A549 (cell line): ENCODE measurements around the gene TAB3. TPM values are rescaled to one million over a fixed set of nuclear protein-coding genes. Genes with fewer than 3 reads are reported as not detected.
A peak's percentile ranks its signal among the peaks of the same experiment; 100 is the strongest.

Experiments used
- ATAC-seq, 2 experiments: fragments of 200-7000 bp in 1 of 2; fragments of >200 bp in 1 of 2; cut with Nextera tagmentation in 1 of 2; cut with Tn5 transposase in 1 of 2; 3 replicates each; pipeline versions ENCODE4 v1.8.0 to v1.9.1; 2018 to 2020; ENCODE audit warnings: mild to moderate bottlenecking in 1 of 2, moderate library complexity in 1 of 2
- CTCF ChIA-PET: fragments of 300-600 bp; sonication (Branson Sonifier 250); formaldehyde crosslinking; extraction: SDS; loops from one replicate; lab custom pipeline; 2021; ENCODE audit warnings: antibody characterized with exemption, inconsistent platforms; lab: Yijun Ruan, JAX
- POLR2A ChIA-PET: fragments of 350-600 bp; formaldehyde crosslinking; extraction: SDS; loops from one replicate; lab custom pipeline; 2021; ENCODE audit warnings: antibody characterized with exemption, inconsistent platforms; lab: Yijun Ruan, JAX
- DNase-seq, 2 experiments: peaks; one replicate each; pipeline versions ENCODE4 v3.0.0 to v3.0.0-alpha.2; 2011 to 2016; ENCODE audit warnings: low read depth in 1 of 2, low spot score in 1 of 2
- FAIRE-seq: peaks from 2 replicates; lab custom pipeline; 2011; peaks lifted over from hg19 to GRCh38; lab: Jason Lieb, UNC
- H3K27ac ChIP-seq, 2 experiments: fragments of >200 bp; sonication (Bioruptor Twin); formaldehyde crosslinking; 3 replicates each; pipeline ENCODE4 v1.5.1; 2016 to 2017
- H3K4me1 ChIP-seq: fragments of >200 bp; sonication (Bioruptor Twin); formaldehyde crosslinking; 3 replicates; pipeline ENCODE4 v1.6.1; 2016
- H3K4me2 ChIP-seq: fragments of >200 bp; sonication (Bioruptor Twin); formaldehyde crosslinking; 3 replicates; pipeline ENCODE4 v1.6.1; 2016
- H3K4me3 ChIP-seq: fragments of >200 bp; sonication (Bioruptor Twin); formaldehyde crosslinking; 3 replicates; pipeline ENCODE4 v1.5.1; 2016
- H3K9me3 ChIP-seq: fragments of >200 bp; sonication (Bioruptor Twin); formaldehyde crosslinking; 3 replicates; pipeline ENCODE4 v1.6.1; 2016
- CBX2 ChIP-seq: fragments of 200-600 bp; sonication (generic); IDR thresholded peaks from 2 replicates; pipeline ENCODE4 v1.6.1; 2016; ENCODE audit warnings: low read depth, mild to moderate bottlenecking, borderline replicate concordance
- CEBPB ChIP-seq, 2 experiments: fragments of >200 bp in 1 of 2; sonication (Bioruptor Twin) in 1 of 2; formaldehyde crosslinking in 1 of 2; IDR thresholded peaks; 2 replicates each; pipeline ENCODE4 v1.6.1; 2012 to 2016
- CHD4 ChIP-seq: fragments of 200-600 bp; sonication (generic); IDR thresholded peaks from 2 replicates; pipeline ENCODE4 v1.6.1; 2016; ENCODE audit warnings: antibody characterized with exemption, mild to moderate bottlenecking, borderline replicate concordance
- HOXB5 ChIP-seq: fragments of 250-450 bp; sonication (Bioruptor Pico); IDR thresholded peaks from 2 replicates; pipeline ENCODE4 v1.5.0; 2020; ENCODE audit warnings: mild to moderate bottlenecking, moderate library complexity
- MAFK ChIP-seq: fragments of 450-650 bp; IDR thresholded peaks from 2 replicates; pipeline ENCODE4 v1.6.1; 2014; ENCODE audit not compliant: partially characterized antibody
- MYC ChIP-seq: IDR thresholded peaks from 2 replicates; pipeline ENCODE4 v1.6.1; 2012; ENCODE audit warnings: mild to moderate bottlenecking, inconsistent platforms, low read length, improper control_type of control experiment, borderline replicate concordance
- PHF8 ChIP-seq: fragments of 200-600 bp; sonication (generic); IDR thresholded peaks from 2 replicates; pipeline ENCODE4 v1.6.1; 2016; ENCODE audit warnings: low read depth, mild to moderate bottlenecking, antibody characterized with exemption, moderate library complexity, borderline replicate concordance
- POLR2A ChIP-seq: IDR thresholded peaks from 2 replicates; pipeline ENCODE4 v1.6.1; 2012; ENCODE audit warnings: mild to moderate bottlenecking, low read length
- POLR2AphosphoS2 ChIP-seq: conservative IDR thresholded peaks from 2 replicates; pipeline ENCODE4 v1.6.1; 2012; ENCODE audit warnings: low read length, improper control_type of control experiment, inconsistent platforms
- RCOR1 ChIP-seq: fragments of 150-350 bp; IDR thresholded peaks from 2 replicates; pipeline ENCODE4 v1.6.1; 2014; ENCODE audit warnings: antibody characterized with exemption, low read length, low read depth
- TP53 ChIP-seq: fragments of 250-450 bp; sonication (Bioruptor Pico); IDR thresholded peaks from 2 replicates; pipeline ENCODE4 v1.5.0; 2021; ENCODE audit warnings: mild to moderate bottlenecking, moderate library complexity
- WGBS: methylation state at CpG from one replicate; pipeline ENCODE4 v1.1.6; 2017; ENCODE audit errors: missing lambda C conversion rate; 5-methylcytosine and 5-hydroxymethylcytosine counted together
- polyA plus RNA-seq, 4 experiments: library from polyadenylated mRNA; depleted of rRNA in 3 of 4; stranded (reverse); fragments of >200 nt; fragmentation: RNase III in 1 of 4; extraction: RNeasy Plus Mini Kit Qiagen cat#74134 plus additional on column Dnase treatment in 1 of 4; gene quantifications; 2 replicates in 3 of 4; 3 replicates in 1 of 4; pipeline ENCODE4 v1.2.3, GENCODE V29; 2011 to 2017
- TF ChIP-seq, protein P1 (sequence below): IDR thresholded peaks from 2 replicates; pipeline ENCODE4 v1.6.1; 2012
- TF ChIP-seq, protein P2 (sequence below): fragments of 200-600 bp; sonication (generic); IDR thresholded peaks from 2 replicates; pipeline ENCODE4 v1.6.1; 2016; ENCODE audit warnings: antibody characterized with exemption, mild to moderate bottlenecking, moderate library complexity
- TF ChIP-seq, protein P3 (sequence below): IDR thresholded peaks from 2 replicates; pipeline ENCODE4 v1.6.1; 2012
- TF ChIP-seq, protein P4 (sequence below): fragments of 150-350 bp; IDR thresholded peaks from 2 replicates; pipeline ENCODE4 v1.6.1; 2014; ENCODE audit warnings: low read depth, mild to moderate bottlenecking, low read length
- TF ChIP-seq, protein P5 (sequence below): fragments of 450-650 bp; IDR thresholded peaks from 2 replicates; pipeline ENCODE4 v1.6.1; 2014; ENCODE audit warnings: antibody characterized with exemption
- TF ChIP-seq, protein P6 (sequence below): fragments of >200 bp; sonication (Bioruptor Twin); formaldehyde crosslinking; IDR thresholded peaks from 2 replicates; pipeline ENCODE4 v1.6.1; 2016

The TAB3 gene
- polyA plus RNA-seq, 2 of the 4 experiments (the other 2 are of a cell fraction): 11.2 to 18.6 TPM

DNA sequence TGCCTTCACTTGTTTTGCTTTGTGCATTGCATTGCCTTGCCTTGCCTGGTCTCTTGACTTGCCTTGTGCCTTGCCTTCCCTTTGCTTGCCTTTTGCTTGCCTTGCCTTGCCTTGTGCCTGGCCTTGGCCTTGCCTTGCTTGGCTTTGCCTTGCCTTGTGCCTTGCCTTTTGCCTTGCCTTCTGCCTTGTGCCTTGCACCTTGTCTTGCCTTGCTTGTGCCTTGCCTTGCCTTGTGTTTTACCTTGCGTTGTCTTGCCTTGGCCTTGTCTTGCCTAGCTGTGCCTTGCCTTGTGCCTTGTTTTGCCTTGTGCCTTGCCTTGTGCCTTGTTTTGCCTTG is 95.3 kb downstream of the TAB3 start:
- H3K4me1 ChIP-seq: no peaks in the 10 kb centered on the region
- no peak for TF ChIP-seq POLR2AphosphoS2
- no peak for TF ChIP-seq CBX2
- TF ChIP-seq CEBPB (IDR thresholded peaks at IDR 0.05): no peak
- TF ChIP-seq, protein P1, sequence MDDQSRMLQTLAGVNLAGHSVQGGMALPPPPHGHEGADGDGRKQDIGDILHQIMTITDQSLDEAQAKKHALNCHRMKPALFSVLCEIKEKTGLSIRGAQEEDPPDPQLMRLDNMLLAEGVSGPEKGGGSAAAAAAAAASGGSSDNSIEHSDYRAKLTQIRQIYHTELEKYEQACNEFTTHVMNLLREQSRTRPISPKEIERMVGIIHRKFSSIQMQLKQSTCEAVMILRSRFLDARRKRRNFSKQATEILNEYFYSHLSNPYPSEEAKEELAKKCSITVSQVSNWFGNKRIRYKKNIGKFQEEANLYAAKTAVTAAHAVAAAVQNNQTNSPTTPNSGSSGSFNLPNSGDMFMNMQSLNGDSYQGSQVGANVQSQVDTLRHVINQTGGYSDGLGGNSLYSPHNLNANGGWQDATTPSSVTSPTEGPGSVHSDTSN: no peak
- no peak for TF ChIP-seq MAFK
- TF ChIP-seq, protein P2, sequence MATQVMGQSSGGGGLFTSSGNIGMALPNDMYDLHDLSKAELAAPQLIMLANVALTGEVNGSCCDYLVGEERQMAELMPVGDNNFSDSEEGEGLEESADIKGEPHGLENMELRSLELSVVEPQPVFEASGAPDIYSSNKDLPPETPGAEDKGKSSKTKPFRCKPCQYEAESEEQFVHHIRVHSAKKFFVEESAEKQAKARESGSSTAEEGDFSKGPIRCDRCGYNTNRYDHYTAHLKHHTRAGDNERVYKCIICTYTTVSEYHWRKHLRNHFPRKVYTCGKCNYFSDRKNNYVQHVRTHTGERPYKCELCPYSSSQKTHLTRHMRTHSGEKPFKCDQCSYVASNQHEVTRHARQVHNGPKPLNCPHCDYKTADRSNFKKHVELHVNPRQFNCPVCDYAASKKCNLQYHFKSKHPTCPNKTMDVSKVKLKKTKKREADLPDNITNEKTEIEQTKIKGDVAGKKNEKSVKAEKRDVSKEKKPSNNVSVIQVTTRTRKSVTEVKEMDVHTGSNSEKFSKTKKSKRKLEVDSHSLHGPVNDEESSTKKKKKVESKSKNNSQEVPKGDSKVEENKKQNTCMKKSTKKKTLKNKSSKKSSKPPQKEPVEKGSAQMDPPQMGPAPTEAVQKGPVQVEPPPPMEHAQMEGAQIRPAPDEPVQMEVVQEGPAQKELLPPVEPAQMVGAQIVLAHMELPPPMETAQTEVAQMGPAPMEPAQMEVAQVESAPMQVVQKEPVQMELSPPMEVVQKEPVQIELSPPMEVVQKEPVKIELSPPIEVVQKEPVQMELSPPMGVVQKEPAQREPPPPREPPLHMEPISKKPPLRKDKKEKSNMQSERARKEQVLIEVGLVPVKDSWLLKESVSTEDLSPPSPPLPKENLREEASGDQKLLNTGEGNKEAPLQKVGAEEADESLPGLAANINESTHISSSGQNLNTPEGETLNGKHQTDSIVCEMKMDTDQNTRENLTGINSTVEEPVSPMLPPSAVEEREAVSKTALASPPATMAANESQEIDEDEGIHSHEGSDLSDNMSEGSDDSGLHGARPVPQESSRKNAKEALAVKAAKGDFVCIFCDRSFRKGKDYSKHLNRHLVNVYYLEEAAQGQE: no peak
- TF ChIP-seq CHD4: no peak
- TF ChIP-seq HOXB5: no peak
- TF ChIP-seq, all 56 proteins: peak for 0
- FAIRE-seq (no peak), DNase-seq (no peak), ATAC-seq (no peak)
- 36% methylated on average over 1 of the region's 1 CpG for WGBS
- ChIA-PET CTCF (no interaction called here), POLR2A (no interaction called here)
- no peaks in the 10 kb centered on the region for H3K9me3 ChIP-seq
- H3K4me3 ChIP-seq: no peak overlapping the region
- H3K27ac ChIP-seq: no peak overlapping the region
- H3K4me2 ChIP-seq: no peak overlapping the region

DNA sequence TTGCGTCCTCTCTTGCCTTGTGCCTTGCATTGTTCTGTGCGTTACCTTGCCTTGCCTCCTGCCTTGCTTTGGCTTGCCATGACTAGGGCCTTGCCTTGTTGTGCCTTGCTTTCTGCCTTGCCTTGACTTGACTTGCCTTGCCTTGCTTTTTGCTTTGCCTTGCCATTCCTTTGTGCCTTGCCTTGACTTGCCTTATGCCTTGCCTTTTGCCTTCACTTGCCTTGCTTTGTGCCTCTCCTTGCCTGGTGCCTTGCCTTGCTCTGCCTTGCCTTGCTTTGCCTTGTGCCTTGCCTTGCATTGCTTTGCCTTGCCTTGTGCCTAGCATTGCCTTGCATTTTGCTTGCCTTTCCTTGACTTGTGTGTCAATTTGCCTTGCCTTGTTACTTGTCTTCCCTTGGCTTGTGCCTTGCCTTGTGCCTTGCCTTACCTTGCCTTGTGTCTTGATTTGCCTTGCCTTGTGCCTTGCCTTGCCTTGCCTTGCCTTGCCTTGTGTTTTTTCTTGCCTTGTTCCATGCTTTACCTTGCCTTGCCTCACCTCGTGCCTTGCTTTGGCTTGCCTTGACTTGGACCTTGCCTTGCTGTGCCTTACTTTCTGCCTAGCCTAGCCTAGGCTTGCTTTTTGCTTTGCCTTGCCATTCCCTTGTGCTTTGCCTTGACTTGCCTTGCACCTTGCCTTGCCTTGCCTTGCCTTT is 95.8 kb downstream of the TAB3 start:
- no peak for DNase-seq
- POLR2A ChIA-PET: no interaction called here
- WGBS: 35% methylated on average over 3 of the region's 3 CpGs
- Histone ChIP-seq H3K27ac (no peak overlapping the region), H3K9me3 (no peaks in the 10 kb centered on the region), H3K4me1 (no peaks in the 10 kb centered on the region), H3K4me3 (no peak overlapping the region), H3K4me2 (no peak overlapping the region)
- TF ChIP-seq POLR2A: no peak
- TF ChIP-seq, protein P3, sequence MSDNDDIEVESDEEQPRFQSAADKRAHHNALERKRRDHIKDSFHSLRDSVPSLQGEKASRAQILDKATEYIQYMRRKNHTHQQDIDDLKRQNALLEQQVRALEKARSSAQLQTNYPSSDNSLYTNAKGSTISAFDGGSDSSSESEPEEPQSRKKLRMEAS: no peak
- no peak for TF ChIP-seq RCOR1
- no peak for ATAC-seq
- CTCF ChIA-PET: no interaction called here
- no peak for FAIRE-seq

DNA sequence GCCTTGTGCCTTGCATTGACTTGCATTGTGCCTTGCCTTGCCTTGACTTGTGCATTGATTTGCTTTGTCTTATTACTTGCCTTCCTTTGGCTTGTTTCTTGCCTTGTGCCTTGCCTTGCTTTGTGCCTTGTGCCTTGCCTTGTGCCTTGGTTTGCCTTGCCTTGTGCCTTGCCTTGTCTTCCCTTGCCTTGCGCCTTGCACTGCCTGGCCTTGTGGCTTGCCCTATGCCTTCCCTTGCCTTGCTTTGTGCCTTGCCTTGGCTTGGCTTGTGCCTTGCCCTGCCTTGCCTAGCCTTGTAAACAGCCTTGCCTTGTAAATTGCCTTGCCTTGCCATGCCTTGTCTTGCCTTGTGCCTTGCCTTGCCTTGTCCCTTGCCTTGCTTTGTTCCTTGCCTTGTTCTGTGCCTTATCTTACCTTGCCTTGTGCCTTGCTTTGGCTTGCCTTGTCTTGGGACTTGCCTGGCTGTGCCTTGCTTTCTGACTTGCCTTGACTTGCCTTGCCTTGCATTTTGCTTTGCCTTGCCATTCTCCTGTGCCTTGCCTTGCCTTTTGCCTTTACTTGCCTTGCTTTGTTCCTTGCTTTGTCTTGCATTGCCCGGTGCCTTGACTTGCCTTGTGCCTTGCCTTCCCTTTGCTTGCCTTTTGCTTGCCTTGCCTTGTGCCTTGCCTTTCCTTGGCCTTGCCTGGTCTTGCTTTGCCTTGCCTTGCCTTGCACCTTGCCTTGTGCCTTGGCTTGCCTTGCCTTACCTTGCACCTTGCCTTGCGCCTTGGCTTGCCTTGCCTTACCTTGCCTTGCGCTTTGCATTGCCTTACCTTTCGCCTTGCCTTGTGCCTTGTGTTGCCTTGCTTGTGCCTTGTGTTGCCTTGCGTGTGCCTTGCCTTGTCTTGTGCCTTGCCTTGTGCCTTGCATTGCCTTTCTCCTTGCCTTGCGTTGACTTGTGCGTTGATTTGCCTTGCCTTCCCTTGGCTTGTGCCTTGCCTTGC is 97.5 kb downstream of the TAB3 start:
- DNase-seq: no peak
- peak; percentile 23 for FAIRE-seq
- Histone ChIP-seq H3K27ac (no peak overlapping the region), H3K4me3 (no peak overlapping the region), H3K4me2 (no peak overlapping the region), H3K4me1 (no peaks in the 10 kb centered on the region), H3K9me3 (no peaks in the 10 kb centered on the region)
- WGBS: 44% methylated on average over 8 of the region's 8 CpGs
- no peak for TF ChIP-seq PHF8
- TF ChIP-seq, protein P4, sequence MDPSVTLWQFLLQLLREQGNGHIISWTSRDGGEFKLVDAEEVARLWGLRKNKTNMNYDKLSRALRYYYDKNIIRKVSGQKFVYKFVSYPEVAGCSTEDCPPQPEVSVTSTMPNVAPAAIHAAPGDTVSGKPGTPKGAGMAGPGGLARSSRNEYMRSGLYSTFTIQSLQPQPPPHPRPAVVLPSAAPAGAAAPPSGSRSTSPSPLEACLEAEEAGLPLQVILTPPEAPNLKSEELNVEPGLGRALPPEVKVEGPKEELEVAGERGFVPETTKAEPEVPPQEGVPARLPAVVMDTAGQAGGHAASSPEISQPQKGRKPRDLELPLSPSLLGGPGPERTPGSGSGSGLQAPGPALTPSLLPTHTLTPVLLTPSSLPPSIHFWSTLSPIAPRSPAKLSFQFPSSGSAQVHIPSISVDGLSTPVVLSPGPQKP: no peak
- TF ChIP-seq, protein P5, sequence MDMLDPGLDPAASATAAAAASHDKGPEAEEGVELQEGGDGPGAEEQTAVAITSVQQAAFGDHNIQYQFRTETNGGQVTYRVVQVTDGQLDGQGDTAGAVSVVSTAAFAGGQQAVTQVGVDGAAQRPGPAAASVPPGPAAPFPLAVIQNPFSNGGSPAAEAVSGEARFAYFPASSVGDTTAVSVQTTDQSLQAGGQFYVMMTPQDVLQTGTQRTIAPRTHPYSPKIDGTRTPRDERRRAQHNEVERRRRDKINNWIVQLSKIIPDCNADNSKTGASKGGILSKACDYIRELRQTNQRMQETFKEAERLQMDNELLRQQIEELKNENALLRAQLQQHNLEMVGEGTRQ: no peak
- TF ChIP-seq MYC: no peak
- TF ChIP-seq TP53: no peak
- TF ChIP-seq, protein P6, sequence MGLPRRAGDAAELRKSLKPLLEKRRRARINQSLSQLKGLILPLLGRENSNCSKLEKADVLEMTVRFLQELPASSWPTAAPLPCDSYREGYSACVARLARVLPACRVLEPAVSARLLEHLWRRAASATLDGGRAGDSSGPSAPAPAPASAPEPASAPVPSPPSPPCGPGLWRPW: no peak
- CTCF ChIA-PET: no interaction called here
- no peak for ATAC-seq
- POLR2A ChIA-PET: no interaction called here
